SU-DHL-6 (cell line): ENCODE results near the gene NASP.
A peak's percentile ranks its signal among the peaks of the same experiment; 100 is the strongest.

Source experiments
- H2AFZ ChIP-seq: fragments of 200-600 bp; sonication (generic); 2 replicates; pipeline ENCODE4 v1.6.1; 2014; ENCODE audit warnings: low read depth, mild to moderate bottlenecking, moderate library complexity, mixed read lengths, antibody characterized with exemption, low read length; ENCODE audit not compliant: severe bottlenecking
- H3F3A ChIP-seq: fragments of 200-600 bp; shearing (Covaris generic); 2 replicates; pipeline ENCODE4 v1.6.0; 2016; ENCODE audit warnings: antibody characterized with exemption, mild to moderate bottlenecking; ENCODE audit not compliant: insufficient read depth
- H3K27ac ChIP-seq: fragments of 200-600 bp; sonication (generic); 2 replicates; pipeline ENCODE4 v1.5.1; 2016; ENCODE audit warnings: low read depth, mild to moderate bottlenecking, low read length, moderate library complexity, mixed read lengths
- H3K27me3 ChIP-seq: fragments of 200-600 bp; sonication (generic), shearing (Covaris generic); 2 replicates; pipeline ENCODE4 v1.6.0; 2014; ENCODE audit warnings: mild to moderate bottlenecking, low read length
- H3K36me3 ChIP-seq: fragments of 200-600 bp; sonication (generic); 2 replicates; pipeline ENCODE4 v1.6.1; 2014; ENCODE audit warnings: mild to moderate bottlenecking, low read length, mixed read lengths
- H3K4me2 ChIP-seq: fragments of 300-600, 200-600 bp; shearing (Covaris generic), sonication (generic); 2 replicates; pipeline ENCODE4 v1.6.0; 2014; ENCODE audit warnings: low read length, low read depth, mild to moderate bottlenecking; ENCODE audit not compliant: poor library complexity, severe bottlenecking
- H3K4me3 ChIP-seq: fragments of 200-600 bp; sonication (generic); 2 replicates; pipeline ENCODE4 v1.5.1; 2014; ENCODE audit warnings: antibody characterized with exemption, low read length, mild to moderate bottlenecking, mixed read lengths; ENCODE audit not compliant: insufficient read depth, poor library complexity, severe bottlenecking
- H3K79me2 ChIP-seq: fragments of 200-600 bp; sonication (generic); 2 replicates; pipeline ENCODE4 v1.6.1; 2014; ENCODE audit warnings: mild to moderate bottlenecking, low read length, moderate library complexity; ENCODE audit not compliant: insufficient read depth
- H3K9ac ChIP-seq: fragments of 200-600 bp; sonication (generic); 2 replicates; pipeline ENCODE4 v1.7.0; 2014; ENCODE audit warnings: mild to moderate bottlenecking, low read length
- H3K9me2 ChIP-seq: fragments of 200-600 bp; sonication (generic); replicated peaks from 2 replicates; pipeline ENCODE4 v1.6.1; 2014; ENCODE audit warnings: low read length; ENCODE audit not compliant: insufficient read depth
- H3K9me3 ChIP-seq: fragments of 200-600 bp; sonication (generic); 2 replicates; pipeline ENCODE4 v1.6.1; 2014; ENCODE audit warnings: low read length, mixed read lengths; ENCODE audit not compliant: insufficient read depth
- H4K20me1 ChIP-seq: fragments of 200-600 bp; sonication (generic); 2 replicates; pipeline ENCODE4 v1.6.1; 2014; ENCODE audit warnings: low read depth, mild to moderate bottlenecking, antibody characterized with exemption, low read length, moderate library complexity, mixed read lengths
- CTCF ChIP-seq: fragments of 200-600 bp; sonication (generic); IDR thresholded peaks from one replicate; pipeline ENCODE4 v1.5.1; 2017; ENCODE audit warnings: antibody characterized with exemption, mild to moderate bottlenecking, low read length, moderate library complexity; ENCODE audit not compliant: insufficient read depth, poor library complexity, severe bottlenecking
- EZH2phosphoT487 ChIP-seq: fragments of 200-600 bp; sonication (generic), shearing (Covaris generic); conservative IDR thresholded peaks from 2 replicates; pipeline ENCODE4 v1.6.1; 2018; ENCODE audit warnings: mild to moderate bottlenecking, antibody characterized with exemption, low read length, moderate library complexity, mixed read lengths

NASP gene

GRCh38 chr1:45573231-45573804, 10.5 kb upstream of the NASP start:
- TF ChIP-seq EZH2phosphoT487 (no peak), CTCF (no peak)
- no peaks in the 10 kb centered on the region for H3K9me2 ChIP-seq
- H3K4me3 ChIP-seq = no peak overlapping the region
- H2AFZ ChIP-seq = no peak overlapping the region
- H3K9me3 ChIP-seq = no peaks in the 10 kb centered on the region
- H3K79me2 ChIP-seq = no peaks in the 10 kb centered on the region
- no peak overlapping the region for H3K4me2 ChIP-seq
- H3K9ac ChIP-seq = no peak overlapping the region
- H4K20me1 ChIP-seq = no peaks in the 10 kb centered on the region
- no peaks in the 10 kb centered on the region for H3K27me3 ChIP-seq
- H3F3A ChIP-seq = peaks cover 4% of the 10 kb centered on the region
- peaks cover 6% of the 10 kb centered on the region; the same call in 1 of the 2 replicates for H3K36me3 ChIP-seq
- no peak overlapping the region for H3K27ac ChIP-seq

GRCh38 chr1:45574105-45574626, 9.7 kb upstream of the NASP start:
- no peak overlapping the region for H2AFZ ChIP-seq
- no peaks in the 10 kb centered on the region for H3K9me2 ChIP-seq
- no peak overlapping the region for H3K4me2 ChIP-seq
- H3K36me3 ChIP-seq = peaks cover 6% of the 10 kb centered on the region; the same call in 1 of the 2 replicates
- no peak overlapping the region for H3K27ac ChIP-seq
- H3K4me3 ChIP-seq = no peak overlapping the region
- H3K9me3 ChIP-seq = no peaks in the 10 kb centered on the region
- no peak overlapping the region for H3K9ac ChIP-seq
- H4K20me1 ChIP-seq = no peaks in the 10 kb centered on the region
- no peaks in the 10 kb centered on the region for H3K79me2 ChIP-seq
- peaks cover 10% of the 10 kb centered on the region; the same call in 1 of the 2 replicates for H3F3A ChIP-seq
- TF ChIP-seq EZH2phosphoT487 (no peak), CTCF (no peak)
- no peaks in the 10 kb centered on the region for H3K27me3 ChIP-seq

- peak overlapping the region; percentile 96 for H2AFZ ChIP-seq
- H3K4me2 ChIP-seq = peak overlapping the region; percentile 87
- peaks cover 43% of the 10 kb centered on the region for H3K79me2 ChIP-seq
- H3K9me3 ChIP-seq = no peaks in the 10 kb centered on the region
- no peak for TF ChIP-seq CTCF
- TF ChIP-seq EZH2phosphoT487 = no peak
- no peaks in the 10 kb centered on the region for H3K36me3 ChIP-seq
- H3K4me3 ChIP-seq = peak overlapping the region; percentile 81
- peak overlapping the region; percentile 78 for H3K27ac ChIP-seq
- peaks cover 25% of the 10 kb centered on the region for H4K20me1 ChIP-seq
- peak overlapping the region; percentile 96 for H3K9ac ChIP-seq
- H3F3A ChIP-seq = peaks cover 15% of the 10 kb centered on the region
- no peaks in the 10 kb centered on the region for H3K27me3 ChIP-seq
- H3K9me2 ChIP-seq = no peaks in the 10 kb centered on the region
These were observed 576 bp upstream of the NASP start for GRCh38 chr1:45583264-45583665.
